ENCODE data around the gene MAP7.

MAP7 gene

GRCh38 chr6:136582711-136583471, 32.7 kb upstream of the MAP7 start:
- H3K27me3 ChIP-seq (replicated peaks): no peaks in the 10 kb centered on the region
- peak; percentile 54 for DNase-seq
- H3K36me3 ChIP-seq (replicated peaks): no peaks in the 10 kb centered on the region
- in situ Hi-C loops (cut with HindIII; ENCODE audit: low pct_ligation_motif_present, low sequenced_read_pairs): no loop called here
- no peak overlapping the region for H3K4me3 ChIP-seq (ENCODE audit: low read depth, low read length)
- TF ChIP-seq, protein P1, sequence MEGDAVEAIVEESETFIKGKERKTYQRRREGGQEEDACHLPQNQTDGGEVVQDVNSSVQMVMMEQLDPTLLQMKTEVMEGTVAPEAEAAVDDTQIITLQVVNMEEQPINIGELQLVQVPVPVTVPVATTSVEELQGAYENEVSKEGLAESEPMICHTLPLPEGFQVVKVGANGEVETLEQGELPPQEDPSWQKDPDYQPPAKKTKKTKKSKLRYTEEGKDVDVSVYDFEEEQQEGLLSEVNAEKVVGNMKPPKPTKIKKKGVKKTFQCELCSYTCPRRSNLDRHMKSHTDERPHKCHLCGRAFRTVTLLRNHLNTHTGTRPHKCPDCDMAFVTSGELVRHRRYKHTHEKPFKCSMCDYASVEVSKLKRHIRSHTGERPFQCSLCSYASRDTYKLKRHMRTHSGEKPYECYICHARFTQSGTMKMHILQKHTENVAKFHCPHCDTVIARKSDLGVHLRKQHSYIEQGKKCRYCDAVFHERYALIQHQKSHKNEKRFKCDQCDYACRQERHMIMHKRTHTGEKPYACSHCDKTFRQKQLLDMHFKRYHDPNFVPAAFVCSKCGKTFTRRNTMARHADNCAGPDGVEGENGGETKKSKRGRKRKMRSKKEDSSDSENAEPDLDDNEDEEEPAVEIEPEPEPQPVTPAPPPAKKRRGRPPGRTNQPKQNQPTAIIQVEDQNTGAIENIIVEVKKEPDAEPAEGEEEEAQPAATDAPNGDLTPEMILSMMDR (IDR thresholded peaks at IDR 0.05; ENCODE audit: low read depth, low read length, missing control alignments): peak; percentile 39
- peak overlapping the region; percentile 88 for H3K27ac ChIP-seq

DNA sequence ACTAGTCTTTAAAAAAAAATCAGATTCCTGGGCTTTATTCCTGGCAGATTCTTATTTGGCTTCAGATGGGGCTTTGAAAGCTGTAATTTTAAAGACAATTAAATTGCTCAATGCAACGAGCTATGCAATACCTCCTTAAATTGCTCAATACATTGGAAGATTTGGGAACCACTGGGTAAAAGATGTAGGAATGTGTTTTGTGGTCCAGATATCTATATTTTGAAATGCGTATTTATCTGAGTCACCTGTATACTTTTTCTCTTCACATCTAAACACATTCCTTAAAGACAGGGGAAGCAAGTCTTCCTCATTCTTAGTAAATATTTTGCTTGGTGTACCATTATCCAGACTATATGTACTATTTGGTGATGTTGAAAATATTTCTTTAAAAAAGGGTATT, 29.6 kb upstream of the MAP7 start:
- no peak for DNase-seq
- H3K36me3 ChIP-seq (replicated peaks): no peaks in the 10 kb centered on the region
- in situ Hi-C loops (cut with HindIII; ENCODE audit: low pct_ligation_motif_present, low sequenced_read_pairs): no loop called here
- no peaks in the 10 kb centered on the region for H3K27me3 ChIP-seq (replicated peaks)
- no peak overlapping the region for H3K27ac ChIP-seq
- H3K4me3 ChIP-seq (ENCODE audit: low read depth, low read length): no peak overlapping the region
- TF ChIP-seq, protein P1 (IDR thresholded peaks at IDR 0.05; ENCODE audit: low read depth, low read length, missing control alignments): no peak

- in situ Hi-C loops (cut with HindIII; ENCODE audit: low pct_ligation_motif_present, low sequenced_read_pairs): no loop called here
- no peaks in the 10 kb centered on the region for H3K36me3 ChIP-seq (replicated peaks)
These were observed 26.6 kb upstream of the MAP7 start for GRCh38 chr6:136576821-136577220.

DNA sequence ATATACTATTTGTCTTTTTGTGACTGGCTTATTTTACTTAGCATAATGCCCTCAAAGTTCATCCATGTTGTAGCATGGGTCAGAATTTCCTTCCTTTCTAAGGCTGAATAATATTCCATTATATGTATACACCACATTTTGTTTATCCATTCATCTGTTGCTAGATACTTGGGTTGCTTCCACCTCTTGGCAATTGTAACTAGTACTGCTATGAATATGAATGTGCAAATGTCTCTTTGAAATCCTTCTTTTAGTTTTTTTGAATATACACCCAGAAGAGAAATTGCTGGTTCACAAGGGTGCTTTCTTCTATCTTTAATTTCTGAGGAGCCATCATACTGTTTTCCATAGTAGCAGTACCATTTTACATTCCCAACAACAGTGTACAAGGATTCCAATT, 21.3 kb upstream of the MAP7 start:
- Histone ChIP-seq H3K36me3 (replicated peaks) (no peaks in the 10 kb centered on the region), H3K27me3 (replicated peaks) (no peaks in the 10 kb centered on the region), H3K27ac (no peak overlapping the region), H3K4me3 (ENCODE audit: low read depth, low read length) (no peak overlapping the region)
- DNase-seq: no peak
- in situ Hi-C loops (cut with HindIII; ENCODE audit: low pct_ligation_motif_present, low sequenced_read_pairs): no loop called here
- TF ChIP-seq, protein P1 (IDR thresholded peaks at IDR 0.05; ENCODE audit: low read depth, low read length, missing control alignments): no peak

More at GRCh38 chr6:136576821-136577220, 26.6 kb upstream of the MAP7 start:
- TF ChIP-seq, protein P1 (IDR thresholded peaks at IDR 0.05; ENCODE audit: low read depth, low read length, missing control alignments): no peak
- DNase-seq: no peak
- H3K27me3 ChIP-seq (replicated peaks): no peaks in the 10 kb centered on the region
- H3K27ac ChIP-seq: no peak overlapping the region
- no peak overlapping the region for H3K4me3 ChIP-seq (ENCODE audit: low read depth, low read length)

GRCh38 chr6:136571065-136571464, 20.8 kb upstream of the MAP7 start:
- no peak overlapping the region for H3K4me3 ChIP-seq (ENCODE audit: low read depth, low read length)
- TF ChIP-seq, protein P1 (IDR thresholded peaks at IDR 0.05; ENCODE audit: low read depth, low read length, missing control alignments): no peak
- in situ Hi-C loops (cut with HindIII; ENCODE audit: low pct_ligation_motif_present, low sequenced_read_pairs): no loop called here
- no peak for DNase-seq
- no peaks in the 10 kb centered on the region for H3K36me3 ChIP-seq (replicated peaks)
- H3K27me3 ChIP-seq (replicated peaks): no peaks in the 10 kb centered on the region
- H3K27ac ChIP-seq: no peak overlapping the region

- H3K27ac ChIP-seq: no peak overlapping the region
- TF ChIP-seq, protein P1 (IDR thresholded peaks at IDR 0.05; ENCODE audit: low read depth, low read length, missing control alignments): no peak
- in situ Hi-C loops (cut with HindIII; ENCODE audit: low pct_ligation_motif_present, low sequenced_read_pairs): no loop called here
- H3K4me3 ChIP-seq (ENCODE audit: low read depth, low read length): no peak overlapping the region
- H3K27me3 ChIP-seq (replicated peaks): no peaks in the 10 kb centered on the region
- DNase-seq: no peak
- no peaks in the 10 kb centered on the region for H3K36me3 ChIP-seq (replicated peaks)
These were observed 17.9 kb upstream of the MAP7 start for GRCh38 chr6:136568129-136568528.

All from brain microvascular endothelial cell (primary cell).